Endothelial cell of umbilical vein (primary cell): ENCODE data around the gene RNASEH2C.

ENCODE experiments used
- CTCF ChIP-seq, 2 donors: IDR thresholded peaks; 1 replicate in 1 of 2; 2 replicates in 1 of 2; pipeline ENCODE4 v1.5.1; 2011; ENCODE audit warnings: low read length in 2 of 2, mild to moderate bottlenecking in 2 of 2, moderate library complexity in 2 of 2, control low read depth in 1 of 2, inconsistent platforms in 1 of 2, low read depth in 1 of 2; ENCODE audit not compliant: insufficient read depth in 1 of 2; ENCODE audit errors: extremely low read depth in 1 of 2
- EZH2 ChIP-seq: IDR thresholded peaks from 2 replicates; pipeline ENCODE4 v1.6.1; 2012; ENCODE audit warnings: borderline replicate concordance, low read depth, mild to moderate bottlenecking, moderate library complexity, low read length, inconsistent platforms; ENCODE audit not compliant: severe bottlenecking
- GATA2 ChIP-seq: IDR thresholded peaks from 2 replicates; pipeline ENCODE4 v1.7.0; 2011; ENCODE audit warnings: low read depth, mild to moderate bottlenecking, moderate library complexity, mixed read lengths, low read length; ENCODE audit not compliant: insufficient read length, insufficient read depth
- JUN ChIP-seq: IDR thresholded peaks from 2 replicates; pipeline ENCODE4 v1.6.1; 2011; ENCODE audit warnings: borderline replicate concordance, low read depth; ENCODE audit not compliant: insufficient read length, insufficient read depth
- MAX ChIP-seq: IDR thresholded peaks from 2 replicates; pipeline ENCODE4 v1.6.1; 2011; ENCODE audit not compliant: insufficient read depth, insufficient read length
- POLR2A ChIP-seq: IDR thresholded peaks from 2 replicates; pipeline ENCODE4 v1.6.1; 2012; ENCODE audit warnings: low read depth, mild to moderate bottlenecking, control low read depth, low read length
- POLR2AphosphoS5 ChIP-seq: IDR thresholded peaks from 2 replicates; pipeline ENCODE4 v1.6.1; 2012; ENCODE audit warnings: low read depth, mild to moderate bottlenecking, control low read depth, low read length, moderate library complexity; ENCODE audit not compliant: insufficient read depth

- TF ChIP-seq GATA2, result no peak
- TF ChIP-seq CTCF (IDR thresholded peaks at IDR 0.05; ENCODE audit: extremely low read depth in 1 of 2, insufficient read depth in 1 of 2, low read depth in 1 of 2, low read length in 2 of 2), result no peak
- TF ChIP-seq POLR2A, result peak; percentile 53
- TF ChIP-seq POLR2AphosphoS5, result no peak
- no peak for TF ChIP-seq EZH2
- TF ChIP-seq JUN, result no peak
- TF ChIP-seq MAX, result no peak
Observed at GRCh38 chr11:65712633-65713076, 7.9 kb downstream of the RNASEH2C start.
